GM19025 (cell line): ENCODE results near the gene IRS1.

ENCODE experiments used
- ATAC-seq: cut with Tn5 transposase; IDR thresholded peaks from one replicate; pipeline ENCODE4 v1.9.1; 2021; ENCODE audit warnings: mild to moderate bottlenecking, low read depth, moderate library complexity; ENCODE audit not compliant: unreplicated experiment

IRS1 gene

GRCh38 chr2:226825056-226825455 is 25.4 kb upstream of the IRS1 start:
- ATAC-seq: no peak

- no peak for ATAC-seq
These were observed 19.3 kb upstream of the IRS1 start for GRCh38 chr2:226818930-226819329.

- no peak for ATAC-seq
These were observed 13.6 kb upstream of the IRS1 start for GRCh38 chr2:226813148-226813701.

GRCh38 chr2:226803410-226803809 is 3.8 kb upstream of the IRS1 start:
- no peak for ATAC-seq

- no peak for ATAC-seq
These were observed 3.0 kb upstream of the IRS1 start for GRCh38 chr2:226802573-226802972.

GRCh38 chr2:226800941-226801784 is 1.5 kb upstream of the IRS1 start:
- ATAC-seq: peak; percentile 77

- no peak for ATAC-seq
These were observed 638 bp upstream of the IRS1 start for GRCh38 chr2:226799976-226800940.

- peak; percentile 19 for ATAC-seq
These were observed 1.0 kb downstream of the IRS1 start for GRCh38 chr2:226798422-226799210.

- ATAC-seq: no peak
These were observed 1.6 kb downstream of the IRS1 start for GRCh38 chr2:226797989-226798421.

- no peak for ATAC-seq
These were observed 2.2 kb downstream of the IRS1 start for GRCh38 chr2:226797289-226797988.

- no peak for ATAC-seq
These were observed 2.8 kb downstream of the IRS1 start for GRCh38 chr2:226796840-226797288.

GRCh38 chr2:226796012-226796839 is 3.4 kb downstream of the IRS1 start:
- no peak for ATAC-seq

GRCh38 chr2:226795281-226796011 is 4.2 kb downstream of the IRS1 start:
- no peak for ATAC-seq

GRCh38 chr2:226794751-226795171 is 4.9 kb downstream of the IRS1 start:
- ATAC-seq: no peak

GRCh38 chr2:226794196-226794661 is 5.4 kb downstream of the IRS1 start:
- ATAC-seq: no peak

- no peak for ATAC-seq
These were observed 6.0 kb downstream of the IRS1 start for GRCh38 chr2:226793646-226794045.

GRCh38 chr2:226792155-226792881 is 7.3 kb downstream of the IRS1 start:
- ATAC-seq: no peak
